H9 (cell line): ENCODE data around the gene ADAM22. TPM values are rescaled to one million over a fixed set of nuclear protein-coding genes. Genes with fewer than 3 reads are reported as not detected.

Source experiments
- DNase-seq: peaks from one replicate; pipeline ENCODE4 v3.0.0-alpha.2; 2017
- H2AFZ ChIP-seq: one replicate; pipeline ENCODE4 v1.6.1; 2013; ENCODE audit warnings: mild to moderate bottlenecking, low read length, control low read depth, moderate library complexity
- H2AK5ac ChIP-seq: 2 replicates; pipeline ENCODE4 v1.6.1; 2013; ENCODE audit warnings: low read length, control low read depth, mixed read lengths; ENCODE audit not compliant: insufficient read length
- H2BK120ac ChIP-seq: one replicate; pipeline ENCODE4 v1.6.1; 2013; ENCODE audit warnings: low read depth, mild to moderate bottlenecking, low read length, control low read depth, inconsistent platforms; ENCODE audit not compliant: poor library complexity, severe bottlenecking
- H2BK12ac ChIP-seq: 2 replicates; pipeline ENCODE4 v1.6.1; 2013; ENCODE audit warnings: low read length, control low read depth, mixed read lengths, low read depth; ENCODE audit not compliant: insufficient read length
- H2BK15ac ChIP-seq: 2 replicates; pipeline ENCODE4 v1.6.1; 2013; ENCODE audit warnings: low read depth, low read length, control low read depth
- H2BK20ac ChIP-seq: one replicate; pipeline ENCODE4 v1.6.1; 2013; ENCODE audit warnings: low read depth, mild to moderate bottlenecking, low read length, control low read depth, inconsistent platforms; ENCODE audit not compliant: poor library complexity, severe bottlenecking
- H2BK5ac ChIP-seq: 2 replicates; pipeline ENCODE4 v1.6.1; 2013; ENCODE audit warnings: low read length, control low read depth, mixed read lengths; ENCODE audit not compliant: insufficient read length
- H3K14ac ChIP-seq: 2 replicates; pipeline ENCODE4 v1.6.1; 2013; ENCODE audit warnings: low read length, control low read depth; ENCODE audit not compliant: insufficient read depth
- H3K18ac ChIP-seq: 2 replicates; pipeline ENCODE4 v1.6.1; 2013; ENCODE audit warnings: low read depth, mild to moderate bottlenecking, mixed read lengths, low read length, control low read depth; ENCODE audit not compliant: insufficient read length
- H3K23ac ChIP-seq: 2 replicates; pipeline ENCODE4 v1.6.1; 2013; ENCODE audit warnings: low read length, control low read depth, mixed read lengths, low read depth; ENCODE audit not compliant: insufficient read length
- H3K23me2 ChIP-seq: 2 replicates; pipeline ENCODE4 v1.6.1; 2013; ENCODE audit warnings: low read depth, mild to moderate bottlenecking, mixed read lengths, low read length, control low read depth; ENCODE audit not compliant: insufficient read length, poor library complexity, severe bottlenecking
- H3K27ac ChIP-seq: 2 replicates; pipeline ENCODE4 v1.5.1; 2013; ENCODE audit warnings: low read length, control low read depth, mixed read lengths, low read depth; ENCODE audit not compliant: insufficient read length
- H3K27me3 ChIP-seq: 2 replicates; pipeline ENCODE4 v1.6.1; 2013; ENCODE audit warnings: low read length, control low read depth, inconsistent platforms; ENCODE audit not compliant: insufficient read depth
- H3K4ac ChIP-seq: 2 replicates; pipeline ENCODE4 v1.6.1; 2013; ENCODE audit warnings: low read depth, mild to moderate bottlenecking, control low read depth, inconsistent platforms, low read length, moderate library complexity
- H3K4me1 ChIP-seq: 2 replicates; pipeline ENCODE4 v1.6.1; 2013; ENCODE audit warnings: low read length, control low read depth, inconsistent platforms; ENCODE audit not compliant: insufficient read depth
- H3K4me2 ChIP-seq: 2 replicates; pipeline ENCODE4 v1.6.1; 2013; ENCODE audit warnings: low read length, control low read depth, mixed read lengths; ENCODE audit not compliant: insufficient read length, insufficient read depth
- H3K56ac ChIP-seq: 2 replicates; pipeline ENCODE4 v1.6.1; 2013; ENCODE audit warnings: low read depth, mild to moderate bottlenecking, mixed read lengths, low read length, control low read depth; ENCODE audit not compliant: insufficient read length
- H3K79me1 ChIP-seq: 2 replicates; pipeline ENCODE4 v1.6.1; 2013; ENCODE audit warnings: low read depth, mild to moderate bottlenecking, moderate library complexity, low read length, control low read depth, inconsistent platforms; ENCODE audit not compliant: insufficient read depth, poor library complexity, severe bottlenecking
- H3K79me2 ChIP-seq: 2 replicates; pipeline ENCODE4 v1.6.1; 2013; ENCODE audit warnings: low read length, control low read depth, inconsistent platforms; ENCODE audit not compliant: insufficient read depth
- H3K9ac ChIP-seq: 2 replicates; pipeline ENCODE4 v1.6.1; 2013; ENCODE audit warnings: low read length, control low read depth, mixed read lengths; ENCODE audit not compliant: insufficient read length; ENCODE audit errors: extremely low read depth
- H3K9me3 ChIP-seq: one replicate; pipeline ENCODE4 v1.6.1; 2013; ENCODE audit warnings: low read depth, low read length, inconsistent platforms; ENCODE audit not compliant: control insufficient read depth
- H3T11ph ChIP-seq: one replicate; pipeline ENCODE4 v1.6.1; 2013; ENCODE audit warnings: mild to moderate bottlenecking, low read length, control low read depth, inconsistent platforms
- H4K20me1 ChIP-seq: one replicate; pipeline ENCODE4 v1.6.1; 2013; ENCODE audit not compliant: control insufficient read depth, insufficient read length, insufficient read depth
- H4K5ac ChIP-seq: 2 replicates; pipeline ENCODE4 v1.6.1; 2013; ENCODE audit warnings: low read depth, mild to moderate bottlenecking, mixed read lengths, low read length, control low read depth; ENCODE audit not compliant: insufficient read length
- H4K8ac ChIP-seq: replicated peaks from 2 replicates; pipeline ENCODE4 v1.6.1; 2013; ENCODE audit warnings: low read length, control low read depth, mixed read lengths, low read depth; ENCODE audit not compliant: insufficient read length
- H4K91ac ChIP-seq: 2 replicates; pipeline ENCODE4 v1.6.1; 2013; ENCODE audit warnings: low read depth, mild to moderate bottlenecking, moderate library complexity, mixed read lengths, low read length, control low read depth; ENCODE audit not compliant: insufficient read length
- H3K27ac Mint-ChIP-seq, 3 experiments: 2 replicates in 2 of 3; 3 replicates in 1 of 3; pipeline ENCODE4 v1.8.0; 2020 to 2021; ENCODE audit warnings: mixed read lengths in 3 of 3, mild to moderate bottlenecking in 1 of 3, moderate library complexity in 1 of 3
- H3K27me3 Mint-ChIP-seq: 2 replicates; pipeline ENCODE4 v1.8.0; 2021; ENCODE audit warnings: low read depth, mild to moderate bottlenecking, moderate library complexity, mixed read lengths
- H3K36me3 Mint-ChIP-seq, 3 experiments: 2 replicates in 2 of 3; 3 replicates in 1 of 3; pipeline ENCODE4 v1.8.0; 2020 to 2021; ENCODE audit warnings: low read depth in 3 of 3, mixed read lengths in 3 of 3; ENCODE audit not compliant: insufficient read depth in 1 of 3
- H3K4me1 Mint-ChIP-seq, 2 experiments: 2 replicates each; pipeline ENCODE4 v1.8.0; 2020; ENCODE audit warnings: mixed read lengths in 2 of 2
- H3K4me3 Mint-ChIP-seq, 2 experiments: 2 replicates in 1 of 2; 3 replicates in 1 of 2; pipeline ENCODE4 v1.8.0; 2020 to 2021; ENCODE audit warnings: mild to moderate bottlenecking in 2 of 2, mixed read lengths in 2 of 2, moderate library complexity in 1 of 2
- H3K9me3 Mint-ChIP-seq, 2 experiments: 2 replicates in 1 of 2; 3 replicates in 1 of 2; pipeline ENCODE4 v1.8.0; 2020; ENCODE audit warnings: mild to moderate bottlenecking in 2 of 2, mixed read lengths in 2 of 2, moderate library complexity in 1 of 2
- CTCF ChIP-seq: fragments of 200-600 bp; sonication (generic); conservative IDR thresholded peaks from 3 replicates; pipeline ENCODE4 v1.8.0; 2021; ENCODE audit warnings: antibody characterized with exemption, mild to moderate bottlenecking
- WGBS: extraction: QIAGEN DNeasy Blood & Tissue Kit; methylation state at CpG from one replicate; pipeline ENCODE4 v1.1.7; 2013; ENCODE audit warnings: missing lambda C conversion rate, low lambda C conversion rate, mixed read lengths; ENCODE audit not compliant: insufficient read length; ENCODE audit errors: extremely low coverage; 5-methylcytosine and 5-hydroxymethylcytosine counted together
- total RNA-seq: library from RNA; stranded (reverse); gene quantifications from 2 replicates; pipeline ENCODE4 v1.2.1, GENCODE V29; 2021

ADAM22 gene
- total RNA-seq, 1 experiment from 2014 or later, result 8.7 TPM

DNA sequence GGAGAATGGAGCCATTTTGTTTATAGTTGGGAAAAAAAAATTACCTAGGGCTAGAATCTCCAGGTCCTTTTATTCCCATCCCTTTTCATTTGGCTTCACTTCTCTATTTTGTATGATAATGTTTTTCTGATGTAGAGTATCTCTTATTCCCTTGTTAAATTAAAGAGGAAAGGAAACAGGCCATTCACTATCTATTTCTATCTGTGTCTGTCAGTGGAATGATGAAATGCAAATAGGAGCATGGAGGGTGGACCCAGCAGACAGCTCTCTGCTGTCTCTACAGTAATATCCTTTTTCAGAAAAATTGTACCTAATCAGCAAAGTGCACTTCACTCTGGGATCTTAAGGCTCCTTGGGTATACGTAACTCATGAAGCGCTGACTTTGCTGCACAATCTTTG lies 149.8 kb downstream of the ADAM22 start:
- Histone ChIP-seq H2AK5ac (no peak overlapping the region), H4K8ac (no peak overlapping the region), H3K23me2 (no peaks in the 10 kb centered on the region), H3K27ac (no peak overlapping the region), H4K91ac (no peak overlapping the region), H3K27me3 (no peaks in the 10 kb centered on the region), H2BK12ac (no peak overlapping the region), H3T11ph (no peak overlapping the region), H4K20me1 (no peaks in the 10 kb centered on the region), H3K9me3 (no peaks in the 10 kb centered on the region), H3K14ac (no peak overlapping the region), H3K4me2 (no peak overlapping the region), H3K79me1 (no peaks in the 10 kb centered on the region), H4K5ac (no peak overlapping the region), H2BK120ac (no peak overlapping the region), H3K79me2 (no peaks in the 10 kb centered on the region), H2BK15ac (no peak overlapping the region), H3K56ac (no peak overlapping the region), H2BK5ac (no peak overlapping the region), H3K23ac (no peak overlapping the region), H3K9ac (no peak overlapping the region), H3K4ac (no peak overlapping the region), H2BK20ac (no peak overlapping the region), H3K4me1 (no peaks in the 10 kb centered on the region; the same call in 1 of the 2 replicates), H3K18ac (no peak overlapping the region), H2AFZ (no peak overlapping the region)
- no peak for TF ChIP-seq CTCF
- Mint-ChIP-seq H3K27me3 (no peaks in the 10 kb centered on the region), H3K4me3 (no peak overlapping the region), H3K4me1 (peaks cover 8 to 10% of the 10 kb centered on the region in 2 experiments; a peak in 3 of 4 replicates), H3K27ac (no peak overlapping the region), H3K9me3 (peaks cover 9 to 11% of the 10 kb centered on the region in 2 experiments), H3K36me3 (peaks cover 0 to 5% (median 2%) of the 10 kb centered on the region in 3 experiments; a peak in 3 of 7 replicates)
- no peak for DNase-seq
- WGBS, result no CpG with 5 or more reads among the region's 2 CpGs
